Tibial nerve (tissue), 4 donors: ENCODE results near the gene HAAO.

Experiments used
- EP300 ChIP-seq, 2 donors: sonication (generic); formaldehyde crosslinking; IDR thresholded peaks; one replicate each; pipeline ENCODE4 v1.6.1; 2017; ENCODE audit warnings: antibody characterized with exemption in 2 of 2, mild to moderate bottlenecking in 1 of 2
- POLR2A ChIP-seq, 2 donors: fragments of 450-650 bp; IDR thresholded peaks; one replicate each; pipeline ENCODE4 v1.6.1; 2017; ENCODE audit warnings: antibody characterized with exemption in 2 of 2, mild to moderate bottlenecking in 2 of 2, moderate library complexity in 2 of 2
- TF ChIP-seq, protein P1 (sequence below), 5 experiments: fragments of 200-600 bp in 3 of 5; fragments of 450-650 bp in 2 of 5; sonication (generic) in 3 of 5; IDR thresholded peaks; one replicate each; pipeline ENCODE4 v1.5.1; 2016 to 2019; ENCODE audit warnings: antibody characterized with exemption in 5 of 5, mild to moderate bottlenecking in 3 of 5, moderate library complexity in 2 of 5

DNA sequence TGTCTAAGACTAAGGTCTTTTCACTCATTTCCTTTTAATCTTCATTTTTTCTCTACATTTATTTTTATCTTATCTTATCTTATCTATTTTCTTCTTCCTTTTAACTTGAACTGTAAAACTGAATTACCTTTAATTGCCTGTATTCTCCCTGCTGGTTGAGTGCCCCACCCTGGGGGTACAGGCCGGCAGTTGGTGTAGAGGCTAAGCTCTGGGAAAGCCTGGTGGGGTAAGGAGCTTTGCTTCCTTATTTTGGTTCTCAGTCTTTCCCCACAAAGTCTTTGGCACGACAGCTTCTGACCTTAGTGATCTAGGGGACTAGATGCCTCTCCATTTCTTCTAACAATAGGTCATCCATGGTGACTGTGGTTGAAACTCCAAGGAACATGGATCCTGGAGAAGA, 26.8 kb upstream of the HAAO start:
- TF ChIP-seq, protein P1, sequence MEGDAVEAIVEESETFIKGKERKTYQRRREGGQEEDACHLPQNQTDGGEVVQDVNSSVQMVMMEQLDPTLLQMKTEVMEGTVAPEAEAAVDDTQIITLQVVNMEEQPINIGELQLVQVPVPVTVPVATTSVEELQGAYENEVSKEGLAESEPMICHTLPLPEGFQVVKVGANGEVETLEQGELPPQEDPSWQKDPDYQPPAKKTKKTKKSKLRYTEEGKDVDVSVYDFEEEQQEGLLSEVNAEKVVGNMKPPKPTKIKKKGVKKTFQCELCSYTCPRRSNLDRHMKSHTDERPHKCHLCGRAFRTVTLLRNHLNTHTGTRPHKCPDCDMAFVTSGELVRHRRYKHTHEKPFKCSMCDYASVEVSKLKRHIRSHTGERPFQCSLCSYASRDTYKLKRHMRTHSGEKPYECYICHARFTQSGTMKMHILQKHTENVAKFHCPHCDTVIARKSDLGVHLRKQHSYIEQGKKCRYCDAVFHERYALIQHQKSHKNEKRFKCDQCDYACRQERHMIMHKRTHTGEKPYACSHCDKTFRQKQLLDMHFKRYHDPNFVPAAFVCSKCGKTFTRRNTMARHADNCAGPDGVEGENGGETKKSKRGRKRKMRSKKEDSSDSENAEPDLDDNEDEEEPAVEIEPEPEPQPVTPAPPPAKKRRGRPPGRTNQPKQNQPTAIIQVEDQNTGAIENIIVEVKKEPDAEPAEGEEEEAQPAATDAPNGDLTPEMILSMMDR (IDR thresholded peaks at IDR 0.05): no peak
- TF ChIP-seq POLR2A (IDR thresholded peaks at IDR 0.05) (no peak), EP300 (IDR thresholded peaks at IDR 0.05) (no peak)
